WTC11 (cell line): ENCODE data around the gene RND1. TPM values are rescaled to one million over a fixed set of nuclear protein-coding genes. Genes with fewer than 3 reads are reported as not detected.
A peak's percentile ranks its signal among the peaks of the same experiment; 100 is the strongest.

Experiments used
- AFF4 ChIP-seq: sonication (generic); formaldehyde crosslinking; IDR thresholded peaks from 2 replicates; pipeline ENCODE4 v1.8.1; 2023; ENCODE audit warnings: mild to moderate bottlenecking, missing genetic modification reagents, borderline replicate concordance
- ATF1 ChIP-seq: sonication (generic); formaldehyde crosslinking; IDR thresholded peaks from 2 replicates; pipeline ENCODE4 v1.8.1; 2023; ENCODE audit warnings: mild to moderate bottlenecking, moderate library complexity, missing genetic modification reagents
- CREB1 ChIP-seq: sonication (generic); formaldehyde crosslinking; IDR thresholded peaks from 2 replicates; pipeline ENCODE4 v1.8.0; 2023; ENCODE audit warnings: mild to moderate bottlenecking, missing genetic modification reagents
- CREM ChIP-seq: sonication (generic); formaldehyde crosslinking; IDR thresholded peaks from 2 replicates; pipeline ENCODE4 v1.8.1; 2022; ENCODE audit warnings: mild to moderate bottlenecking, missing genetic modification reagents, moderate library complexity
- E2F1 ChIP-seq: sonication (generic); formaldehyde crosslinking; IDR thresholded peaks from 2 replicates; pipeline ENCODE4 v1.8.0; 2022; ENCODE audit warnings: mild to moderate bottlenecking, missing genetic modification reagents
- E2F5 ChIP-seq: sonication (generic); formaldehyde crosslinking; IDR thresholded peaks from 2 replicates; pipeline ENCODE4 v1.8.1; 2022; ENCODE audit warnings: mild to moderate bottlenecking, moderate library complexity, missing genetic modification reagents
- ELF4 ChIP-seq: sonication (generic); formaldehyde crosslinking; IDR thresholded peaks from 2 replicates; pipeline ENCODE4 v1.8.1; 2022; ENCODE audit warnings: low read depth, mild to moderate bottlenecking, moderate library complexity, missing genetic modification reagents
- FOXP1 ChIP-seq: sonication (generic); formaldehyde crosslinking; IDR thresholded peaks from 2 replicates; pipeline ENCODE4 v1.8.0; 2022; ENCODE audit warnings: missing genetic modification reagents, mild to moderate bottlenecking, moderate library complexity, borderline replicate concordance
- GABPB1 ChIP-seq: sonication (generic); formaldehyde crosslinking; IDR thresholded peaks from 2 replicates; pipeline ENCODE4 v1.8.1; 2023; ENCODE audit warnings: mild to moderate bottlenecking, missing genetic modification reagents
- IRF1 ChIP-seq: sonication (generic); formaldehyde crosslinking; IDR thresholded peaks from 2 replicates; pipeline ENCODE4 v1.8.0; 2023; ENCODE audit warnings: missing genetic modification reagents
- JAZF1 ChIP-seq: fragments of 250-450 bp; sonication (Bioruptor Pico); IDR thresholded peaks from 2 replicates; pipeline ENCODE4 v1.9.0; 2021; ENCODE audit warnings: moderate library complexity, mild to moderate bottlenecking, inconsistent platforms
- KAT7 ChIP-seq: sonication (generic); formaldehyde crosslinking; IDR thresholded peaks from 2 replicates; pipeline ENCODE4 v1.8.1; 2023; ENCODE audit warnings: missing genetic modification reagents, mild to moderate bottlenecking, borderline replicate concordance
- MLX ChIP-seq: sonication (generic); formaldehyde crosslinking; IDR thresholded peaks from 2 replicates; pipeline ENCODE4 v1.8.1; 2023; ENCODE audit warnings: mild to moderate bottlenecking, missing genetic modification reagents, moderate library complexity
- MYBL2 ChIP-seq: sonication (generic); formaldehyde crosslinking; IDR thresholded peaks from 2 replicates; pipeline ENCODE4 v1.8.1; 2023; ENCODE audit warnings: mild to moderate bottlenecking, moderate library complexity, missing genetic modification reagents
- NR1H2 ChIP-seq: sonication (generic); formaldehyde crosslinking; IDR thresholded peaks from 2 replicates; pipeline ENCODE4 v1.9.0; 2021; ENCODE audit warnings: mild to moderate bottlenecking, moderate library complexity, missing genetic modification reagents
- PRDM15 ChIP-seq: sonication (generic); formaldehyde crosslinking; IDR thresholded peaks from 2 replicates; pipeline ENCODE4 v1.8.0; 2022; ENCODE audit warnings: missing genetic modification reagents
- PRRX2 ChIP-seq: fragments of 250-450 bp; sonication (Bioruptor Pico); IDR thresholded peaks from 2 replicates; pipeline ENCODE4 v1.8.0; 2021; ENCODE audit warnings: mild to moderate bottlenecking
- SMAD3 ChIP-seq: sonication (generic); formaldehyde crosslinking; IDR thresholded peaks from 2 replicates; pipeline ENCODE4 v1.8.0; 2022; ENCODE audit warnings: missing genetic modification reagents, mild to moderate bottlenecking, borderline replicate concordance
- SOX15 ChIP-seq: fragments of 250-450 bp; sonication (Bioruptor Pico); IDR thresholded peaks from 2 replicates; pipeline ENCODE4 v1.9.0; 2021; ENCODE audit warnings: mild to moderate bottlenecking
- SP1 ChIP-seq: sonication (generic); formaldehyde crosslinking; conservative IDR thresholded peaks from 2 replicates; pipeline ENCODE4 v1.8.1; 2022; ENCODE audit warnings: missing genetic modification reagents
- STAT6 ChIP-seq: sonication (generic); formaldehyde crosslinking; conservative IDR thresholded peaks from 2 replicates; pipeline ENCODE4 v1.8.1; 2023; ENCODE audit warnings: mild to moderate bottlenecking, low read depth, missing genetic modification reagents, moderate library complexity
- TP53 ChIP-seq: sonication (generic); formaldehyde crosslinking; IDR thresholded peaks from 2 replicates; pipeline ENCODE4 v1.8.1; 2023; ENCODE audit warnings: mild to moderate bottlenecking, missing genetic modification reagents
- ZBTB21 ChIP-seq: sonication (generic); formaldehyde crosslinking; IDR thresholded peaks from 2 replicates; pipeline ENCODE4 v1.8.1; 2023; ENCODE audit warnings: mild to moderate bottlenecking, missing genetic modification reagents, borderline replicate concordance
- ZNF263 ChIP-seq: sonication (generic); formaldehyde crosslinking; IDR thresholded peaks from 2 replicates; pipeline ENCODE4 v1.8.1; 2022; ENCODE audit warnings: low read depth, mild to moderate bottlenecking, moderate library complexity, missing genetic modification reagents
- ZNF416 ChIP-seq: fragments of 250-450 bp; sonication (Bioruptor Pico); IDR thresholded peaks from 2 replicates; pipeline ENCODE4 v1.9.0; 2021; ENCODE audit warnings: mild to moderate bottlenecking, inconsistent platforms
- total RNA-seq: library from RNA; stranded (reverse); gene quantifications from 3 replicates; pipeline ENCODE4 v1.2.3, GENCODE V29; 2021

Gene RND1
- total RNA-seq, 1 experiment from 2014 or later = 7.6 TPM

GRCh38 chr12:48814262-48815125 is 51.2 kb downstream of the RND1 start (continued):
- TF ChIP-seq KAT7 (CRISPR knock-in tag) (no peak), ATF1 (0 out of 2 replicates have a peak, but pooled peaks have one; percentile 41), E2F5 (peak; percentile 73; the same call in 1 of the 2 replicates), SOX15 (CRISPR knock-in tag) (no peak), PRRX2 (no peak), AFF4 (CRISPR knock-in tag) (no peak), STAT6 (CRISPR knock-in tag) (no peak), ZBTB21 (CRISPR knock-in tag) (no peak), JAZF1 (CRISPR knock-in tag) (no peak), SMAD3 (no peak), ZNF263 (CRISPR knock-in tag) (no peak), ELF4 (CRISPR knock-in tag) (no peak), PRDM15 (CRISPR knock-in tag) (no peak), SP1 (CRISPR knock-in tag) (0 out of 2 replicates have a peak, but pooled peaks have one; percentile 34), CREB1 (CRISPR knock-in tag) (no peak), MYBL2 (peak; percentile 52; the same call in 1 of the 2 replicates), CREM (CRISPR knock-in tag) (0 out of 2 replicates have a peak, but pooled peaks have one; percentile 41), E2F1 (CRISPR knock-in tag) (no peak), MLX (no peak), GABPB1 (CRISPR knock-in tag) (0 out of 2 replicates have a peak, but pooled peaks have one; percentile 23), NR1H2 (CRISPR knock-in tag) (no peak), ZNF416 (CRISPR knock-in tag) (no peak), IRF1 (CRISPR knock-in tag) (0 out of 2 replicates have a peak, but pooled peaks have one; percentile 13), TP53 (CRISPR knock-in tag) (no peak), FOXP1 (CRISPR knock-in tag) (no peak)
